HG02938 (cell line): ENCODE results near the gene FAM72B.
"Not testable (repeated sequence)": the region's sequence is repeated elsewhere in the genome, so short reads cannot be mapped to it uniquely, and the experiment has no call there.

ENCODE experiments used
- ATAC-seq: cut with Tn5 transposase; IDR thresholded peaks from one replicate; pipeline ENCODE4 v1.9.1; 2021; ENCODE audit warnings: mild to moderate bottlenecking, moderate library complexity; ENCODE audit not compliant: unreplicated experiment

Gene FAM72B

DNA sequence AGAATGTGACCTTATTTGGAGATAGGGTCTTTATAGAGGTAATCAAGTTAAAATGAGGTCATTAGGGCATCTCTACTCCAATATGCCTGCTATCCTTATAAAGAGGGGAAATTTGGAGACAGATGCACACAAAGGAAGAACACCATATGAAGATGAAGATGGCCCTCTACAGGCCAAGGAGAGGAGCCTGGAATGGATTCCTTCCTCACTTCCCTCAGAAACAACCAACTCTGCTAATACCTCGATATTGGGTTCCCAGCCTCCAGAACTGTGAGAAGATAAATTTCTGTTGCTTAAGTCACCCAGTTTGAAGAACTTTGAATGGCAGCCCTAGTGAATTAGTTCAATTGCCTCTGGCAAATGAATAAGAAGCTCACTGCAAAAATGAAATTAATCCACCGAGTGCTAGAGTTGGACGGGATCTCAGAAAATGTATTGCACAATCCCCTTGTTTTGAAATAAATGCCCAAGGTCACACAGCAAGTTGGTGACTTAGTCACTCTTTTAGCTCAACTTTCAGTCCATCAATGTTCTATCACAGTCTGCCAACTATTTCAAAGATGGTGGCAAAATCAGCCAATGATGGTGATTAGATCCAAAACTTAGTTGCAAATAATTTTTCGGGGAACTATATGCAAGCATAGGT lies 27.1 kb downstream of the FAM72B start:
- not testable (repeated sequence) for ATAC-seq

DNA sequence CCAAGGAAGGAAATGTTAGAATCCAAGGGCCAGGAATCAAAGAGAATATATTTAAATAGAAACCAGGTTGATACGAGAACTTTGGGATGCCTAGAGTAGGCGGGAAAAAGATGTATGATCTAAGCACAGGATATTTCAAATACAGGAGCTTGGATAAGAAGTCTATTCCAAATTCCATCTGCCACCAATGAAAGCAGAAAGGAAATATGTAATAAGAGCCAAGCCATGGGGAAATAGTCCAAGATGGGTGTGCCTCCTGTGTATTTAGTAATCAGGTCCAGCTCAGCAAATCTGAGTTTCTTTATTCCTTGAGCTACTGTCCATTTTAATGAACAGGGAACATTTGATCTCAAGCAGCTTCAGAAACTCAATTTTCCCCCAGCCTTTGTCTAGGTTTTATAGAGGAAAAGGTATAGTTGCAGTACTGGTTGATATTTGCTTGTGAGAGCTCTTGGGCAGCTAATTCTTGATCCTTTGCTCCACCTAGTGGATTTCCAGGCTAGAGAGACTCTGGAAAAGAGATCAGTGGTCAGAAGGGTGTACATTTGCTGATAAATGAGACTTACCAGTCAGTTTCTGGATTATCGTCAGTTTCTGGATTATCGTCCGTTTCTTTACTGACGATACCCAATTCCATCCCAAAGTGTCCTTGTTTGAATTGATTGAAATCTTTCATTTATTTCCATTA lies 28.3 kb downstream of the FAM72B start:
- not testable (repeated sequence) for ATAC-seq

GRCh38 chr1:121154811-121155210 lies 29.3 kb downstream of the FAM72B start:
- not testable (repeated sequence) for ATAC-seq

DNA sequence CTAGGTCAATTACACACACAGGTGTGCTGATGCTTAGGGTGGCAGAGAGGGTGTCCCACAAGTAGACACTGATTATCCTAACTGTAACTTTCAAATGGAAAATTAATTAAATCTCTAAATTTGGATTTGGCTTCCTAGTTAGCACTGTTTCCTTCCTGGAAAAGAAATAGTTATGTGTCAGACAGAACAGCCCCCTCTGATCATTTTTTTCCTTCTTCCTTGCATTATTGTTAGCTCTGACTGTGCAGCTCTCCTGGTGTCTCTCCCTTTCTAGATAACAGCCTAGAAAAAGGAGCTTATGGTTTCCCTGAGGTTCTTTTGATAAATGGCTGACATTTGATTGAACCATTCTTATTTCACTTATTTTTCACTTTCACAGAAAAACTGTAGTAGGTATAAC lies 31.4 kb downstream of the FAM72B start:
- not testable (repeated sequence) for ATAC-seq

DNA sequence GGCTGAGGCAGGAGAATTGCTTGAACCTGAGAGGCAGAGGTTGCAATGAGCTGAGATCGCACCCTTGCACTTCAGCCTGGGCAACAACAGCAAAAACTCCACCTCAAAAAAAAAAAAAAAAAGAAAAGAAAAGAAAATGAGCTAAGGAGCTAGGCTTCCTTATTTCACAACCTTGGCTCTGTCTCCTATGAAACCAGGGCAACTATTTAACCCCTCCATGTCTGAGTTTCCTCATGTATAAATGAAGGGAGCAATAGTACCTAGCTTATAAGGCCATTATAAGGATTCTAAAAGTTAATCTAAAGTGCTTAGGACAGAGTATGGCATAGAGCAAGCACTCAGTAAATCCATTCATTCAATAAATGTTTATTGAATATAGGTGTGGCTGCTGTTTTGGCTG lies 32.8 kb downstream of the FAM72B start:
- ATAC-seq, result not testable (repeated sequence)

DNA sequence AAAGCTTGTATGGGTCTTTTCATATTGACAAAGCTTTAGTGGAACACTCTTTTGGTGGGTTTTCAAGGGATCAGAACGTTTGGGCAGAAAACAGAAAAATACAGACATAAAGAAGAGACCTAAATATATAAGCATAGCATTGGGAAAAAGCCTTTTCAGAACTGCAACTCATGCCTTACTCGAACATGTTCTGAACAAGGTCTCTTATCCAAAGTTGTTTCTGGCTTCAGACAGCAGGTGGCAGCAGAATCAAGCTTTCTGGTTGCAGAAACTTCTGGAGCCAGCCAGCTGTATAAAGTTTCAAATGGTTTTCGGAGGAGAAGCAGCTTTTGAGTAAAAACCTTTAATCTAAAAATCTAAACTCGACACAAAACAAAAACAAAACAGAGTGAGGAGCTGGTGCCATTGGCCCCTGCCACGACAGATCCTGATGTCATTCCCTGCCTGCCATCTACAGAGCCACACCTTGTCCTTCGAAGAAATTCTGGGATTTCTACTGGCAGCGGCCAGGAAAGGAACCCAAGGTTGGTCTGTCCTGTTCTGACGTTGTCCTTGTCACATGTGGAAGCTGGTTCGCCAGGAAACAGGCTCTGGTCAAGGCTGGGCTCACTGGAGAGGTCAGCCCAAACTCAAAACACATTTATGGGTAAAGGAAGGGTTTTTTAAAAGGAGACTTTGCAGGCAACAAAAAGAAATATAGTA lies 35.5 kb downstream of the FAM72B start:
- ATAC-seq, result not testable (repeated sequence)

DNA sequence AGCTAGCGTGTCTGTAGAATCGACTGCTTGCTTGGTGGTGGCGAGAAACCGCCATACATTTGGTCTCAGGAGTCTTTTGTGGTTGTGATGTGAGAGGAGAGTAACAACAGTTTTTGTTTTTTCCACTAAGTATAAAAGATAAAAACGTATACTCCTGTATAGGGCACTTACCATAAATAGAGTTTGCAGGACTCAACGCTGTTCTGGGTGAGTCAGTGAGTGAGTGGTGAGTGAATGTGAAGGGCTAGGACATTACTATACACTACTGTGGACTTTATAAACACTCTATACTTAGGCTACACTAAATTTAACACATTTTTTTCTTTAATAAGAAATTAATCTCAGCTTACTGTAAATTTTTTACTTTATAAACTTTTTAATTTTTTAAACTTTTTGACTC lies 43.7 kb downstream of the FAM72B start:
- not testable (repeated sequence) for ATAC-seq

GRCh38 chr1:121131494-121131893 lies 52.6 kb downstream of the FAM72B start:
- not testable (repeated sequence) for ATAC-seq

DNA sequence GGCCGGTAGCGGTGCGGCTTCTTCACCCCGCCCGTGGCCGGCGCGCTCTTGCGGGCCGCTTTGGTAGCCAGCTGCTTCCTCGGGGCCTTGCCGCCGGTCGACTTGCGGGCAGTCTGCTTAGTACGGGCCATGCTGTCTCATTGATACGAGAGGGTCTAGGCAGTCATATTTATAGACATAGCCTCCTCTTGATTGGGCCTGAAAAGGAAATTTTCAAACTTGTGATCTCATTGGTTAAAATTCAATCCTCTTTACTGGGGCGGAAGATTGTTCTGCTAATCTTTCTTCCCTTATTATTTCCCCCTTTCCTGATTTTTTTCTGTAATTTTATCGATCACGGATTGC lies 65.7 kb downstream of the FAM72B start:
- not testable (repeated sequence) for ATAC-seq
